ENCODE measurements around the gene ARHGAP18.

GRCh38 chr6:129662406-129662766, 47.6 kb downstream of the ARHGAP18 start:
- peak; percentile 2; the same call in 1 of the 2 replicates for TF ChIP-seq RAD21 (IDR thresholded peaks at IDR 0.05; ENCODE audit: insufficient read depth, low read depth, low read length)
- TF ChIP-seq CTCF (IDR thresholded peaks at IDR 0.05 in 2 of 3, conservative IDR thresholded peaks at IDR 0.05 in 1 of 3; ENCODE audit: control insufficient read depth in 2 of 3, extremely low read depth in 1 of 3, insufficient read depth in 1 of 3, low read depth in 3 of 3, low read length in 3 of 3), result no peak
- no peak for TF ChIP-seq PRDM15 (CRISPR knock-in tag; IDR thresholded peaks at IDR 0.05)
- no peak for TF ChIP-seq DPF2 (IDR thresholded peaks at IDR 0.05)
- no peak for TF ChIP-seq REST (IDR thresholded peaks at IDR 0.05; ENCODE audit: low read depth, low read length)
- TF ChIP-seq GABPA (IDR thresholded peaks at IDR 0.05; ENCODE audit: low read depth), result no peak
- TF ChIP-seq POLR2AphosphoS5 (IDR thresholded peaks at IDR 0.05; ENCODE audit: low read length), result no peak
- TF ChIP-seq NFYB (IDR thresholded peaks at IDR 0.05; ENCODE audit: insufficient read depth, low read depth, low read length), result no peak
- TF ChIP-seq EZH2 (IDR thresholded peaks at IDR 0.05; ENCODE audit: borderline replicate concordance, control insufficient read depth, low read depth, low read length), result no peak

Measured in GM12878 (cell line).